ENCODE results near the gene POLR1A.

Gene POLR1A

DNA sequence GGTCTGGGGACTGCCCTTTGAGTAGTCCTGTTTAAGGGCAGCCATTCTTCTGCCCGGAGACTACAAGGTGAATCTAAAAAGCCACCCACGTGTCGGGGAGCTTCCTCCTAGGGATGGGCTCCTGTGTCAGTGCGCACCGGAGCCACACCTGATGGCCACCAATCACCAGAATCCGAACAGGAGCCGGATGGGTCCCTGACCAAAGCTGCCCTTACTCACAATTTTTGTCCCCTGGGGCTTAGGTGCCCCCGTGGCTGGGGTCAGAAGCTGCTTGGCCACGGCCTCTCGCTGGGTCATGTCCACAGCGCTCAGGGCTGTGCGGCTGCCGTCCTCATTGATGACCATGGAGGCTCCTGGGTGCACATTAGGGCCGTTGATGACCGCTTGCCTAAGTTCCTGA, 30.9 kb downstream of the POLR1A start:
- no peak for TF ChIP-seq Cebpa-rat (IDR thresholded peaks at IDR 0.05)
- no peaks in the 10 kb centered on the region for H3K27me3 ChIP-seq
- no peaks in the 10 kb centered on the region for H3K9me3 ChIP-seq
- 0 out of 2 replicates have a peak overlapping the region, but pooled peaks have one; percentile 68 for H3K4me2 ChIP-seq
- 0 out of 2 replicates have a peak overlapping the region, but pooled peaks have one; percentile 18 for H3K27ac ChIP-seq
- peaks cover 73% of the 10 kb centered on the region for H3K4me1 ChIP-seq
- H3K36me3 ChIP-seq: peaks cover 96% of the 10 kb centered on the region
- H3K9ac ChIP-seq: no peak overlapping the region
- peaks cover 16% of the 10 kb centered on the region for H4K20me1 ChIP-seq
- no peak overlapping the region for H3K4me3 ChIP-seq

DNA sequence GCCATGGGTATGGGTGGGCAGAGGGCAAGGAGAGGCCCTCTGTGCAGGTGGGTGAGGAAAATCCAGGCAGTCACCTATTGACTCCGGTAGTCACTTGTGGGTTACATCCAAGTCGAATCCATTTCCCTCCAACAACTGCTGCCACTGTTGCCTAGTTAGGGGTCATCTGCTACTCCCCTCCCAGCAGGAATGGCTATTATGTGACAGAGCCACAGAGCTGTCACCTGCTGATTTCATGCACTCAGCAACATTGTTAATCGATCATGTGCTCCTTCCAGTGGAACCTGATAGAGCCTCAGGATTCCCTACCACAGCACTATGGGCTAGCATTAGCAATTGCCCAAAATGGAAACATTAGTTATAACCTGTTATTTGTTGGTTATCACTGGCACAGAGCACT, 31.4 kb downstream of the POLR1A start:
- Histone ChIP-seq H4K20me1 (peaks cover 16% of the 10 kb centered on the region), H3K36me3 (peaks cover 96% of the 10 kb centered on the region)
- TF ChIP-seq Cebpa-rat (IDR thresholded peaks at IDR 0.05): no peak

DNA sequence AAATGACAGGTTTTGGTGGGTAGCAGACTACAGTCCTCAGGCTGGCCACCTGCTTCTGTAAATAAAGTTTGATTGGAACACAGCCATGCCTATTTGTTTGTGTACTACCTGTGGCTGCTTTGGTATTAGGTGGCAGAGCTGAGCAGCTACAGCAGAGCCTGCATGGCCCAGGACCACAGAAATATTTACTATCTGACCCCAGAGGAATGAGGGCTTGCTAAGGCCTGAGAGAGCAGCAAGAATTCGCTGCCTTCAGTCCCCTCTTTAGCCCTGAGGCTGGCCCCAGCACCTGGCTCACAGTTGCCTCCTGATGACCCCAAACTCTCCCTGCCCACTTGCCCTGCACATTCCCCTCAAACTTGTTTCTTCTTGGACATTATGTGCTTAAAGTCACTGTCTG, 32.5 kb downstream of the POLR1A start:
- no peak for TF ChIP-seq Cebpa-rat (IDR thresholded peaks at IDR 0.05)
- H3K9me3 ChIP-seq: no peaks in the 10 kb centered on the region
- H3K4me3 ChIP-seq: no peak overlapping the region
- H3K27me3 ChIP-seq: no peaks in the 10 kb centered on the region
- peak overlapping the region; percentile 58; the same call in 1 of the 2 replicates for H3K27ac ChIP-seq
- peak overlapping the region; percentile 68 for H3K4me2 ChIP-seq
- peaks cover 16% of the 10 kb centered on the region for H4K20me1 ChIP-seq
- H3K4me1 ChIP-seq: peaks cover 73% of the 10 kb centered on the region
- no peak overlapping the region for H3K9ac ChIP-seq
- H3K36me3 ChIP-seq: peaks cover 96% of the 10 kb centered on the region

More for the DNA sequence above, 31.4 kb downstream of the POLR1A start:
- peak overlapping the region; percentile 23; the same call in 1 of the 2 replicates for H3K9ac ChIP-seq
- H3K9me3 ChIP-seq: no peaks in the 10 kb centered on the region
- H3K27ac ChIP-seq: peak overlapping the region; percentile 37; the same call in 1 of the 2 replicates
- no peak overlapping the region for H3K4me3 ChIP-seq
- no peaks in the 10 kb centered on the region for H3K27me3 ChIP-seq
- H3K4me2 ChIP-seq: peak overlapping the region; percentile 68
- H3K4me1 ChIP-seq: peaks cover 73% of the 10 kb centered on the region

DNA sequence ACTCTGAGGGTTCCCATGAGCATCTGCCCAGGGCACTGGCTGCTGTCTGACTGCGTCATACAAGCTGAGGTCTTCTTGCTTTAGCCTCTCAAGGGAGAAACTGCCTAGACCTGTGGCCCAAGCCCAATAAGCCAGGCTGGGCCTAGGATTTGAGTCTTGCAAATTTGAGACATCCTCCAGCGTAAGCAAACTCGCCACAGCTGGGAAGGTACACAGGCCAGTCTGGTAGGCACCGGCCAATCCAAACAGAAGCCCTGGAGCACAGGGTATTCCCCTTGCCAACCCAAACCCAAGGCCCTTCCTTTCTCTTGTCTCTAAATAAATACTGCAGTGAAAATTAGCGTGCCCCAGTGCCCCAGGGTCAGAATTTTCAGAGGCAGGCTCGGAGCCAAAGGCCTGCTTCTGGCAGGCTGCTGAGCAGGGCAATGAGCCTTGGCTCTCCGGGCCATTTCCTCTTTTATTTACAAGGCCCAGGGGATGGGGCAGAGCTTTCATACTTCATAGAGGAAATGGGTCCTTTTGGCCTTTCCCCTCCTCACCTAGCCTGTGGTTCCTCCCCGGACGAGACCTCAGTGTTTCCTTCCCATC, 33.3 kb downstream of the POLR1A start:
- no peak for TF ChIP-seq Cebpa-rat (IDR thresholded peaks at IDR 0.05)
- Histone ChIP-seq H3K27me3 (no peaks in the 10 kb centered on the region), H3K4me2 (peak overlapping the region; percentile 68), H3K36me3 (peaks cover 93% of the 10 kb centered on the region), H3K27ac (peak overlapping the region; percentile 58), H3K4me1 (peaks cover 64% of the 10 kb centered on the region), H3K9ac (peak overlapping the region; percentile 48), H3K4me3 (no peak overlapping the region), H3K9me3 (no peaks in the 10 kb centered on the region), H4K20me1 (peaks cover 13% of the 10 kb centered on the region)

DNA sequence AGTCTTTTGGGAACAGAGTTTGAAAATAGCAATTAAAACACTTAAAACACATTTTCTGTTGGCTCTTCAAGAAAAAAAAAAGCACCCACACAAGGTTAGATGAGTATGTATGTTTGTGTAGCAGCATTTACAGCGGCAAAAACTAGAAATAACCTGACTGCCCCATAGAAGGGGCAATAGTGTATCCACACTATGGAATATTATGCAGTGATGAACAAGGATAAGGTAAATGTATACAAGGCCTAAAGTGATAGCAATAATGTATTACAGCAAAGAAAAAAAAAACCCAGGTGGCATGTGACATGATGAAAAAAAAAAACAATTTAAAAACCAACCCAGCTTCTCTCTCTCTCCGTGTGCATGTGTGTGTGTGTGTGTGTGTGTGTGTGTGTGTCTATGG, 34.8 kb downstream of the POLR1A start:
- no peak overlapping the region for H3K4me3 ChIP-seq
- peaks cover 93% of the 10 kb centered on the region for H3K36me3 ChIP-seq
- H3K9ac ChIP-seq: no peak overlapping the region
- no peaks in the 10 kb centered on the region for H3K27me3 ChIP-seq
- no peaks in the 10 kb centered on the region for H4K20me1 ChIP-seq
- TF ChIP-seq Cebpa-rat (IDR thresholded peaks at IDR 0.05): no peak
- no peak overlapping the region for H3K27ac ChIP-seq
- no peak overlapping the region for H3K4me2 ChIP-seq
- H3K9me3 ChIP-seq: no peaks in the 10 kb centered on the region
- H3K4me1 ChIP-seq: peaks cover 51% of the 10 kb centered on the region

DNA sequence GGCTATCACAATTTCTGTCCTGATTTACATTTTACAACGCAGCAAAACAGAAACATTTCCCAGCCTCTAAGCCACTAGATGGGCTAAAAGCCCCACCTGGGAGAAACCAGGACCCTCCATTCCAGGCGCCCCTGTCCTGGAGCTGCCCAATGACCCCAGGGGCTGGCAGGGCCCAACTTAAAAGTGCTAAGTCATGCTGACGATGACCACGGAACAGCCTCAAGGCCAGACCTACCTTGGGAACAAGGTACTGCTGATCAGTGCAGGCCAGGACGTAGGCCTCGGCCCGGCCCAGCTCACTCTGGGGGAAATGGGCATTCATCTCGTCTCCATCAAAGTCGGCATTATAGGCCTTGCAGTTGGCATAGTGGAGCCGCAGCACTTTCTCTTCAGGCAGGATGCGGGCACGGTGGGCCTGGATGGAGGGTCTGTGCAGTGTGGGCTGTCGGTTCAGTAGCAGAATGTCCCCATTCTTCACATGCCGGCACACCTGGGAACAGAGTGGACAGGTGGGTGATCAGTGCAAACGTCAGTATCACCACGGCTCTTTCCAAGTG, 35.8 kb downstream of the POLR1A start:
- peaks cover 51% of the 10 kb centered on the region for H3K4me1 ChIP-seq
- H3K27me3 ChIP-seq: no peaks in the 10 kb centered on the region
- no peaks in the 10 kb centered on the region for H3K9me3 ChIP-seq
- no peak overlapping the region for H3K9ac ChIP-seq
- no peaks in the 10 kb centered on the region for H4K20me1 ChIP-seq
- no peak overlapping the region for H3K4me3 ChIP-seq
- no peak overlapping the region for H3K27ac ChIP-seq
- no peak for TF ChIP-seq Cebpa-rat (IDR thresholded peaks at IDR 0.05)
- H3K4me2 ChIP-seq: peak overlapping the region; percentile 3
- H3K36me3 ChIP-seq: peaks cover 93% of the 10 kb centered on the region

DNA sequence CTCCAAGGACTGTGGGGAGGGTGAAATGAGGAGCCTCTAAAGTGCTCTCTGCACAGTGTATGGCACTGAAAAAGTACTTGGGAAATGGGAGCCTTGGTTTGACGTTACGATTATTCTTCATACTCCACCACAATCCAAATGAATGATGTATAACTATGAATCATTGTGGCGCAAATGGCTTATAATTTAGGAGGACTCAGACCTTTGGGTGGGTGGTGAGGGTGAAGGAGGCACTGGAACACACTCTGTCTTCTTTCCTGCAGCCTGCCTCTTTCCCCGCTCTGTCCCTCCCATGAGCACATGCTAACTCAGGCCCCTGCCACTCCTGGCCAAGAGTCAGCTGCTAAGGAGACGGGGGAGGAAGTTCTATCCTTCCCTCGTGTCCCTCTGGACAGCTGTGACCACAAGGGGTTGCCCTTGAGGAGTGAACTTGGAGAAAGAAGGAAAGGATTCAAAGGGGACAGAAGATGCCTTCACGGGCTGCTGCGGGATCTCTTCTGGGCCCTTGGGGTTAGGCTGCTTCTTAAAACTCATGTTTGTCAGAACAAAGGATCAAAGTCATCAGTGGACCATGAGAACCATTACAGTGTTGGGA, 36.5 kb downstream of the POLR1A start:
- Histone ChIP-seq H3K36me3 (peaks cover 93% of the 10 kb centered on the region), H3K9ac (no peak overlapping the region), H3K4me3 (no peak overlapping the region), H3K4me1 (peaks cover 44% of the 10 kb centered on the region), H3K27ac (no peak overlapping the region), H3K9me3 (0 out of 2 replicates have a peak, but pooled peaks cover under 1% of the 10 kb centered on the region), H3K27me3 (no peaks in the 10 kb centered on the region), H4K20me1 (no peaks in the 10 kb centered on the region), H3K4me2 (peak overlapping the region; percentile 3)
- no peak for TF ChIP-seq Cebpa-rat (IDR thresholded peaks at IDR 0.05)

DNA sequence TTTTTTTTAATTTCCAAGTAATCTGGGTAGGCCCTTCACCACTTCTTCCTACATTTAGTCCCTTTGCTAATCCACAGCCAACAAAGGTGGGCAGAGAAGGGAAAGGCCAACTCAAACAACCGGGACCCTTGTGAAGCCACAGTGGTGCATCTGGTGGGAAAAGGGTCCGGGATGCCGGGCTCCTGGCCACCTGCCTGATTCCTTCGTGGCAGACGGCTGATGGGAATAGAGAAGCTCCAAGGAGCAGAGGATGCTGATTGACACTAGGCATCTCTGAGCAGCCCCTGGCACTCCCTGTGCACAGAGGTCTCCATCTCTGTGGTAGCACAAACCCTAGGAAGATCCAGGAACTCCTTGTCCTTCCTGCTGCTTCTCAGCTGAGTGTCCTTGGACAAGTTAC, 37.0 kb downstream of the POLR1A start:
- H3K9ac ChIP-seq: no peak overlapping the region
- no peak overlapping the region for H3K4me2 ChIP-seq
- H3K4me1 ChIP-seq: peaks cover 39% of the 10 kb centered on the region
- H3K27ac ChIP-seq: no peak overlapping the region
- no peaks in the 10 kb centered on the region for H3K27me3 ChIP-seq
- H3K4me3 ChIP-seq: no peak overlapping the region
- H3K36me3 ChIP-seq: peaks cover 93% of the 10 kb centered on the region
- no peak for TF ChIP-seq Cebpa-rat (IDR thresholded peaks at IDR 0.05)
- H4K20me1 ChIP-seq: no peaks in the 10 kb centered on the region
- H3K9me3 ChIP-seq: 0 out of 2 replicates have a peak, but pooled peaks cover 3% of the 10 kb centered on the region

DNA sequence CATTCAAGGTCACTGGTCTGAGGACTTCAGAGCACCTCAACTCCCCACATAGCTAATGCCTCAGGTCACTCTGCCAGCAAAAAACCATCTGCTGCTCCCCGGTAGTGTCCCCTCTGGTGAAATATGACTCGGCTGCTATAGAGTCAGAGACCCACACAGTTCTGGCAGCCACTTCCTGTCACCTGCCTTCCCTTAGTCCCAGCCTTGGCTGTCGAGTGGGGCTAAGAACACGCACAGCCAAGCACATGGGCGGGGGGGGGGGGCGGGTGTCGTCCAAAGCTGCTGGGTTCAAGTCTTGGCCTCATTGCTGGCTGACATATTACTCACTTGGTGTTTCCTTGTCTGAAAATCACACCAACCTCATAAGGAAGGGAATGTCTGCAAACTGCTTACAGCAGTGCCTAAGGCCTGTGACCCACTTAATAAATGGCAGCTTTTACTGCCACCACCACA, 37.5 kb downstream of the POLR1A start:
- Histone ChIP-seq H3K4me3 (no peak overlapping the region), H3K36me3 (peaks cover 93% of the 10 kb centered on the region), H3K9me3 (0 out of 2 replicates have a peak, but pooled peaks cover 3% of the 10 kb centered on the region), H4K20me1 (no peaks in the 10 kb centered on the region), H3K4me1 (peaks cover 34% of the 10 kb centered on the region), H3K9ac (no peak overlapping the region), H3K27ac (no peak overlapping the region), H3K27me3 (no peaks in the 10 kb centered on the region), H3K4me2 (no peak overlapping the region)
- TF ChIP-seq Cebpa-rat (IDR thresholded peaks at IDR 0.05): no peak

DNA sequence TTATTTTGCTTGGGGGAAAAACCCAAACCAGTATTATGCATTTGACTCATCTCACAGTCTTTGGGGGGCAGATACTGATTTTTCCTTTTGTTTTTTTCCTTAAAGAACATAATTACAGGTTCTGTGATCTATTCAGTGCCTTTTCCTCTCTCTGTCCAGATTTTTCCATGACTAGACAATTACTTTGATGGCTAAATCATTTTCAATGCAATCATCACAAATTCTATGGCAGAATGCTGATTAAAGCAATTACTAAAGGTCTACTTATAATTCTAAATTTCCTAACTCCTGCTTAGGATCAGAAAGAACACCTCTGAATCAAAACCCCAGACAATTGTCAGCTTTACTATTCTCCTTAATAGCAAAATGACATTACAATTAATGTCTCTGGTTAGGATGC, 38.8 kb downstream of the POLR1A start:
- peaks cover 97% of the 10 kb centered on the region for H3K36me3 ChIP-seq
- TF ChIP-seq Cebpa-rat (IDR thresholded peaks at IDR 0.05): no peak
- H3K9ac ChIP-seq: no peak overlapping the region
- H3K9me3 ChIP-seq: 0 out of 2 replicates have a peak, but pooled peaks cover 3% of the 10 kb centered on the region
- H3K27ac ChIP-seq: no peak overlapping the region
- H3K4me1 ChIP-seq: peaks cover 21% of the 10 kb centered on the region
- H4K20me1 ChIP-seq: no peaks in the 10 kb centered on the region
- H3K4me2 ChIP-seq: no peak overlapping the region
- H3K27me3 ChIP-seq: no peaks in the 10 kb centered on the region
- H3K4me3 ChIP-seq: no peak overlapping the region
